Calu3 (cell line): ENCODE measurements around the gene PCSK6. TPM values are rescaled to one million over a fixed set of nuclear protein-coding genes. Genes with fewer than 3 reads are reported as not detected.
A peak's percentile ranks its signal among the peaks of the same experiment; 100 is the strongest.

Source experiments
- BruUV-seq: library from RNA; stranded (reverse); fragments of 400-500 nt; replicated peaks from 2 replicates; lab custom pipeline; 2021; lab: Mats Ljungman, UMichigan
- CTCF ChIA-PET: fragments of 300-600 bp; sonication (Branson Sonifier 250); formaldehyde crosslinking; loops from one replicate; lab custom pipeline; 2022; ENCODE audit warnings: antibody characterized with exemption; lab: Charles Lee
- DNase-seq: peaks from one replicate; pipeline ENCODE4 v3.0.0; 2022
- H3K27ac Mint-ChIP-seq: one replicate; pipeline ENCODE4 v1.8.0; 2022; ENCODE audit warnings: mixed read lengths; ENCODE audit not compliant: unreplicated experiment
- H3K27me3 Mint-ChIP-seq: one replicate; pipeline ENCODE4 v1.8.0; 2022; ENCODE audit warnings: mixed read lengths; ENCODE audit not compliant: unreplicated experiment
- H3K36me3 Mint-ChIP-seq: one replicate; pipeline ENCODE4 v1.8.0; 2022; ENCODE audit warnings: mild to moderate bottlenecking, moderate library complexity, mixed read lengths; ENCODE audit not compliant: insufficient read depth, unreplicated experiment
- H3K4me1 Mint-ChIP-seq: one replicate; pipeline ENCODE4 v1.8.0; 2022; ENCODE audit warnings: mild to moderate bottlenecking, low read depth, mixed read lengths; ENCODE audit not compliant: unreplicated experiment
- H3K4me3 Mint-ChIP-seq: one replicate; pipeline ENCODE4 v1.8.0; 2022; ENCODE audit warnings: mild to moderate bottlenecking, low read depth, moderate library complexity, mixed read lengths; ENCODE audit not compliant: unreplicated experiment
- H3K9me3 Mint-ChIP-seq: one replicate; pipeline ENCODE4 v1.8.0; 2022; ENCODE audit warnings: low read depth, mixed read lengths; ENCODE audit not compliant: unreplicated experiment
- CTCF ChIP-seq: fragments of 200-600 bp; IDR thresholded peaks from one replicate; pipeline ENCODE4 v1.8.0; 2022; ENCODE audit warnings: antibody characterized with exemption; ENCODE audit not compliant: unreplicated experiment
- intact Hi-C: fragments of 100-400 bp; cut with micrococcal nuclease; formaldehyde crosslinking; loops from one replicate; pipeline ENCODE4 v1.10.0; 2022; ENCODE audit not compliant: unreplicated experiment
- total RNA-seq: library from RNA; stranded (reverse); gene quantifications from 2 replicates; pipeline ENCODE4 v1.2.3, GENCODE V29; 2022

The PCSK6 gene
- total RNA-seq, 1 experiment from 2014 or later = 5.1 TPM

GRCh38 chr15:101277038-101277822, 212.3 kb downstream of the PCSK6 start, which contains the start of gene SELENOS:
Gene SELENOS (minus strand): TSS chr15:101277485. CDS start chr15:101277417, 68 bp downstream.
- CTCF ChIA-PET = interaction anchor here (0.9 to 1.0 kb wide), 2 partner anchors 12 to 378 kb away, joined by 4 to 9 read pairs; no protein-coding TSS in a partner anchor
- H3K36me3 Mint-ChIP-seq = peaks cover 82% of the 10 kb centered on the region
- TSS peak; percentile 46 for BruUV-seq

GRCh38 chr15:101276501-101277037, 212.9 kb downstream of the PCSK6 start:
- Mint-ChIP-seq H3K36me3 (peaks cover 81% of the 10 kb centered on the region), H3K4me3 (peak overlapping the region; percentile 91), H3K9me3 (no peaks in the 10 kb centered on the region), H3K27ac (peak overlapping the region; percentile 94), H3K27me3 (no peaks in the 10 kb centered on the region), H3K4me1 (peaks cover 20% of the 10 kb centered on the region)
- BruUV-seq = no TSS peak
- TF ChIP-seq CTCF = peak; percentile 20
- CTCF ChIA-PET = interaction anchor here (0.7 to 1.0 kb wide), 4 partner anchors 12 to 525 kb away, joined by 3 to 9 read pairs (median 4); no protein-coding TSS in a partner anchor
- intact Hi-C loops = no loop called here
- peak; percentile 28 for DNase-seq

More at GRCh38 chr15:101277038-101277822, 212.3 kb downstream of the PCSK6 start, which contains the start of gene SELENOS:
- intact Hi-C loops = no loop called here
- peak within 1 kb of the TSS; percentile 91 for H3K4me3 Mint-ChIP-seq
- peaks cover 20% of the 10 kb centered on the region for H3K4me1 Mint-ChIP-seq
- peak within 1 kb of the TSS; percentile 94 for H3K27ac Mint-ChIP-seq
- no peaks in the 10 kb centered on the region for H3K9me3 Mint-ChIP-seq
- no peaks in the 10 kb centered on the region for H3K27me3 Mint-ChIP-seq
- TF ChIP-seq CTCF = no peak
- DNase-seq = peak; percentile 98

GRCh38 chr15:101275018-101275417, 214.5 kb downstream of the PCSK6 start:
- intact Hi-C loops = no loop called here
- H3K9me3 Mint-ChIP-seq = no peaks in the 10 kb centered on the region
- peaks cover 75% of the 10 kb centered on the region for H3K36me3 Mint-ChIP-seq
- CTCF ChIA-PET = interaction anchor here (0.8 kb wide), 1 partner anchor 266 kb away, joined by 3 read pairs; no protein-coding TSS in a partner anchor
- no peak for DNase-seq
- TF ChIP-seq CTCF = no peak
- H3K4me1 Mint-ChIP-seq = peaks cover 20% of the 10 kb centered on the region
- H3K27me3 Mint-ChIP-seq = no peaks in the 10 kb centered on the region
- no TSS peak for BruUV-seq
- H3K4me3 Mint-ChIP-seq = no peak overlapping the region
- no peak overlapping the region for H3K27ac Mint-ChIP-seq

- Mint-ChIP-seq H3K36me3 (peaks cover 85% of the 10 kb centered on the region), H3K4me1 (peaks cover 20% of the 10 kb centered on the region), H3K27ac (no peak overlapping the region), H3K27me3 (no peaks in the 10 kb centered on the region), H3K9me3 (no peaks in the 10 kb centered on the region), H3K4me3 (no peak overlapping the region)
- intact Hi-C loops = no loop called here
- no peak for DNase-seq
- no peak for TF ChIP-seq CTCF
- CTCF ChIA-PET = no interaction called here
- BruUV-seq = no TSS peak
Measured at GRCh38 chr15:101273534-101273933, 216.0 kb downstream of the PCSK6 start.
